B cell (primary cell): ENCODE measurements around the gene SAMD1. TPM values are rescaled to one million over a fixed set of nuclear protein-coding genes. Genes with fewer than 3 reads are reported as not detected.

Experiments used
- ATAC-seq: fragments of 200-7000 bp; cut with Tn5 transposase; one replicate; pipeline ENCODE4 v1.10.0; 2021; ENCODE audit warnings: low read depth, mild to moderate bottlenecking, moderate number of reproducible peaks, moderate library complexity
- CTCF ChIA-PET: fragments of 350-600 bp; sonication (Branson Sonifier 250); formaldehyde crosslinking; loops from one replicate; lab custom pipeline; 2021; ENCODE audit warnings: antibody characterized with exemption, inconsistent platforms; lab: Charles Lee
- POLR2A ChIA-PET: fragments of 350-600 bp; sonication (Branson Sonifier 250); formaldehyde crosslinking; loops from one replicate; lab custom pipeline; 2021; ENCODE audit warnings: antibody characterized with exemption; lab: Charles Lee
- DNase-seq: peaks from one replicate; pipeline ENCODE4 v3.0.0; 2013
- H2AFZ ChIP-seq: 2 replicates; pipeline ENCODE4 v1.6.1; 2012; ENCODE audit warnings: mild to moderate bottlenecking, low read depth, low read length; ENCODE audit not compliant: insufficient read depth, poor library complexity, severe bottlenecking
- H3K27ac ChIP-seq, 2 donors: 1 replicate in 1 of 2; 2 replicates in 1 of 2; pipeline ENCODE4 v1.5.1; 2012 to 2013; ENCODE audit warnings: low read length in 2 of 2, mild to moderate bottlenecking in 2 of 2, moderate library complexity in 1 of 2
- H3K27me3 ChIP-seq, 4 experiments: fragments of 200-600 bp in 1 of 4; sonication (generic) in 1 of 4; replicated peaks in 1 of 4; 1 replicate in 2 of 4; 2 replicates in 2 of 4; pipeline versions ENCODE4 v1.6.1 to v1.7.0; 2013 to 2016; ENCODE audit warnings: low read length in 3 of 4, mild to moderate bottlenecking in 2 of 4, mixed read lengths in 1 of 4, moderate library complexity in 1 of 4; ENCODE audit not compliant: insufficient read depth in 4 of 4, control insufficient read depth in 3 of 4; ENCODE audit errors: control extremely low read depth in 1 of 4
- H3K36me3 ChIP-seq, 2 experiments: replicated peaks in 1 of 2; 1 replicate in 1 of 2; 2 replicates in 1 of 2; pipeline versions ENCODE4 v1.6.1 to v1.7.1; 2013; ENCODE audit warnings: low read length in 1 of 2; ENCODE audit not compliant: insufficient read depth in 2 of 2, control insufficient read depth in 1 of 2; ENCODE audit errors: control extremely low read depth in 1 of 2, extremely low read depth in 1 of 2
- H3K4me1 ChIP-seq, 2 donors: fragments of 200-600 bp in 1 of 2; sonication (generic) in 1 of 2; 1 replicate in 1 of 2; 2 replicates in 1 of 2; pipeline versions ENCODE4 v1.5.1 to v1.6.1; 2013 to 2017; ENCODE audit warnings: low read length in 2 of 2; ENCODE audit not compliant: control insufficient read depth in 2 of 2, insufficient read depth in 2 of 2
- H3K4me2 ChIP-seq: replicated peaks from 2 replicates; pipeline ENCODE3; 2012; ENCODE audit warnings: mild to moderate bottlenecking, low read depth, low read length; ENCODE audit not compliant: poor library complexity, severe bottlenecking
- H3K4me3 ChIP-seq, 5 experiments: fragments of 200-600 bp in 1 of 5; sonication (generic) in 1 of 5; 1 replicate in 3 of 5; 2 replicates in 2 of 5; pipeline versions ENCODE4 v1.5.1 to v1.7.0; 2011 to 2016; ENCODE audit warnings: low read length in 4 of 5, mild to moderate bottlenecking in 4 of 5, low read depth in 2 of 5, control low read depth in 1 of 5, moderate library complexity in 1 of 5; ENCODE audit not compliant: insufficient read depth in 1 of 5; ENCODE audit errors: control extremely low read depth in 1 of 5, extremely low read depth in 1 of 5
- H3K79me2 ChIP-seq: fragments of 200-600 bp; sonication (generic); one replicate; pipeline ENCODE4 v1.6.0; 2016; ENCODE audit warnings: low read length; ENCODE audit not compliant: control insufficient read depth, insufficient read depth
- H3K9ac ChIP-seq: fragments of 200-600 bp; sonication (generic); 2 replicates; pipeline ENCODE4 v1.6.1; 2017; ENCODE audit warnings: mild to moderate bottlenecking, low read length, moderate library complexity
- H3K9me3 ChIP-seq, 3 donors: one replicate each; pipeline versions ENCODE4 v1.6.1 to v1.7.1; 2013; ENCODE audit warnings: low read length in 2 of 3; ENCODE audit not compliant: control insufficient read depth in 2 of 3, insufficient read depth in 1 of 3; ENCODE audit errors: control extremely low read depth in 1 of 3
- H4K20me1 ChIP-seq: 2 replicates; pipeline ENCODE4 v1.6.0; 2012; ENCODE audit warnings: mild to moderate bottlenecking, low read length; ENCODE audit not compliant: insufficient read depth, control insufficient read depth, poor library complexity, severe bottlenecking
- H3K27ac Mint-ChIP-seq: one replicate; pipeline ENCODE4 v1.8.0; 2021; ENCODE audit warnings: mixed read lengths
- H3K27me3 Mint-ChIP-seq: one replicate; pipeline ENCODE4 v1.8.0; 2021; ENCODE audit warnings: mixed read lengths
- H3K4me1 Mint-ChIP-seq: one replicate; pipeline ENCODE4 v1.8.0; 2021; ENCODE audit warnings: mixed read lengths
- H3K4me3 Mint-ChIP-seq: one replicate; pipeline ENCODE4 v1.8.0; 2021; ENCODE audit warnings: mixed read lengths
- H3K9me3 Mint-ChIP-seq: one replicate; pipeline ENCODE4 v1.8.0; 2022; ENCODE audit warnings: mixed read lengths; ENCODE audit not compliant: insufficient read depth
- EZH2 ChIP-seq: IDR thresholded peaks from 2 replicates; pipeline ENCODE4 v1.6.1; 2012; ENCODE audit warnings: borderline replicate concordance, low read depth, mild to moderate bottlenecking, moderate library complexity, low read length; ENCODE audit not compliant: insufficient read depth, poor library complexity, severe bottlenecking
- WGBS: methylation state at CpG from one replicate; pipeline ENCODE4 v1.1.5; 2013; ENCODE audit warnings: missing lambda C conversion rate; ENCODE audit not compliant: insufficient coverage; 5-methylcytosine and 5-hydroxymethylcytosine counted together
- intact Hi-C: fragments of 100-400 bp; cut with micrococcal nuclease; formaldehyde crosslinking; loops from one replicate; pipeline ENCODE4 v1.10.0; 2022
- polyA plus RNA-seq: library from polyadenylated mRNA; depleted of rRNA; stranded (reverse); fragments of >200 nt; gene quantifications from 2 replicates; pipeline ENCODE4 v1.2.3, GENCODE V29; 2012
- total RNA-seq, 2 donors: library from RNA; stranded (reverse); fragments of 120-200 nt in 1 of 2; gene quantifications; 1 replicate in 1 of 2; 2 replicates in 1 of 2; pipeline versions ENCODE4 v1.2.3 to v1.2.4, GENCODE V29; 2013 to 2022
- TF ChIP-seq, protein P1 (sequence below): fragments of 200-600 bp; IDR thresholded peaks from one replicate; pipeline ENCODE4 v1.8.0; 2022; ENCODE audit warnings: antibody characterized with exemption, mild to moderate bottlenecking

The SAMD1 gene
- total and polyA plus RNA-seq, 2 donors (not counting 1 experiment from before 2014, with no cell fraction given), result 17.4 to 39.2 TPM

DNA sequence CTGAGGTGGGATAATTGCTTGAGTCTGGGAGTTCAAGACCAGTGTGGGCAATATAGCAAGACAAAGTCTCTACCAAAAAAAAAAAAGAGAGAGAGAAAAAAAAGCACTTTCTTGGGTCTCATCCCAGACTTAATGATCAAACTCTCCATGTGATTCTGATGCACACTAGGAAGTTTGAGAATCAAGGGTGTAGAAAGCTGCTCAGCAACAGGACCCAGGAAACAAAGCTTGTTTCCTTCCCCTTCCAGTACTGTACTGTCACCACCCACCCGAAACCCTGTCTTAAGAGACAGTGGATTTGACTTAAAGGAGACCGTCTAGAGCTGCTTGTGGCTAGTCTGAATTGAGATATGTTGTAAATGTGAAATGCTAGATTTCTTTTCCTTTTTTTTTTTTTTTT is 12.1 kb downstream of the SAMD1 start:
- peaks cover 2% of the 10 kb centered on the region for H3K27me3 Mint-ChIP-seq
- no peak overlapping the region for H3K9ac ChIP-seq
- H3K27ac ChIP-seq, result no peak overlapping the region
- H2AFZ ChIP-seq, result no peak overlapping the region
- CTCF ChIA-PET, result interaction anchor here (0.7 to 2.4 kb wide), 7 partner anchors 9 to 340 kb away, joined by 3 to 10 read pairs (median 4); no protein-coding TSS in a partner anchor
- no peaks in the 10 kb centered on the region for H3K36me3 ChIP-seq
- peaks cover 31% of the 10 kb centered on the region for H3K4me1 Mint-ChIP-seq
- intact Hi-C loops, result no loop called here
- H3K4me3 Mint-ChIP-seq, result no peak overlapping the region
- peaks cover 4% of the 10 kb centered on the region for H3K79me2 ChIP-seq
- ATAC-seq (no peak), DNase-seq (no peak)
- no peak for TF ChIP-seq EZH2
- TF ChIP-seq, protein P1, sequence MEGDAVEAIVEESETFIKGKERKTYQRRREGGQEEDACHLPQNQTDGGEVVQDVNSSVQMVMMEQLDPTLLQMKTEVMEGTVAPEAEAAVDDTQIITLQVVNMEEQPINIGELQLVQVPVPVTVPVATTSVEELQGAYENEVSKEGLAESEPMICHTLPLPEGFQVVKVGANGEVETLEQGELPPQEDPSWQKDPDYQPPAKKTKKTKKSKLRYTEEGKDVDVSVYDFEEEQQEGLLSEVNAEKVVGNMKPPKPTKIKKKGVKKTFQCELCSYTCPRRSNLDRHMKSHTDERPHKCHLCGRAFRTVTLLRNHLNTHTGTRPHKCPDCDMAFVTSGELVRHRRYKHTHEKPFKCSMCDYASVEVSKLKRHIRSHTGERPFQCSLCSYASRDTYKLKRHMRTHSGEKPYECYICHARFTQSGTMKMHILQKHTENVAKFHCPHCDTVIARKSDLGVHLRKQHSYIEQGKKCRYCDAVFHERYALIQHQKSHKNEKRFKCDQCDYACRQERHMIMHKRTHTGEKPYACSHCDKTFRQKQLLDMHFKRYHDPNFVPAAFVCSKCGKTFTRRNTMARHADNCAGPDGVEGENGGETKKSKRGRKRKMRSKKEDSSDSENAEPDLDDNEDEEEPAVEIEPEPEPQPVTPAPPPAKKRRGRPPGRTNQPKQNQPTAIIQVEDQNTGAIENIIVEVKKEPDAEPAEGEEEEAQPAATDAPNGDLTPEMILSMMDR, result no peak
- peaks cover 0 to 10% (median 4%) of the 10 kb centered on the region in 4 experiments for H3K27me3 ChIP-seq
- H3K4me1 ChIP-seq, result peaks cover 30 to 37% of the 10 kb centered on the region in 2 donors
- no peak overlapping the region for H3K4me3 ChIP-seq
- H3K27ac Mint-ChIP-seq, result no peak overlapping the region
- WGBS, result no CpG with 5 or more reads among the region's 2 CpGs
- H3K4me2 ChIP-seq, result no peak overlapping the region
- H4K20me1 ChIP-seq, result no peaks in the 10 kb centered on the region
- POLR2A ChIA-PET, result interaction anchor here (0.7 to 0.9 kb wide), 3 partner anchors 39 to 290 kb away, joined by 4 to 7 read pairs (median 6); partner anchors contain the start of gene PRKACA
- H3K9me3 Mint-ChIP-seq, result no peaks in the 10 kb centered on the region
- H3K9me3 ChIP-seq, result no peaks in the 10 kb centered on the region
